Activated CD4-positive, alpha-beta T cell treated with anti-CD3 and anti-CD28 coated beads for 48 hours (primary cell): ENCODE data around the gene SEPSECS.

Experiments used
- DNase-seq: peaks from one replicate; pipeline ENCODE4 v3.0.0-alpha.2; 2020

Gene SEPSECS

DNA sequence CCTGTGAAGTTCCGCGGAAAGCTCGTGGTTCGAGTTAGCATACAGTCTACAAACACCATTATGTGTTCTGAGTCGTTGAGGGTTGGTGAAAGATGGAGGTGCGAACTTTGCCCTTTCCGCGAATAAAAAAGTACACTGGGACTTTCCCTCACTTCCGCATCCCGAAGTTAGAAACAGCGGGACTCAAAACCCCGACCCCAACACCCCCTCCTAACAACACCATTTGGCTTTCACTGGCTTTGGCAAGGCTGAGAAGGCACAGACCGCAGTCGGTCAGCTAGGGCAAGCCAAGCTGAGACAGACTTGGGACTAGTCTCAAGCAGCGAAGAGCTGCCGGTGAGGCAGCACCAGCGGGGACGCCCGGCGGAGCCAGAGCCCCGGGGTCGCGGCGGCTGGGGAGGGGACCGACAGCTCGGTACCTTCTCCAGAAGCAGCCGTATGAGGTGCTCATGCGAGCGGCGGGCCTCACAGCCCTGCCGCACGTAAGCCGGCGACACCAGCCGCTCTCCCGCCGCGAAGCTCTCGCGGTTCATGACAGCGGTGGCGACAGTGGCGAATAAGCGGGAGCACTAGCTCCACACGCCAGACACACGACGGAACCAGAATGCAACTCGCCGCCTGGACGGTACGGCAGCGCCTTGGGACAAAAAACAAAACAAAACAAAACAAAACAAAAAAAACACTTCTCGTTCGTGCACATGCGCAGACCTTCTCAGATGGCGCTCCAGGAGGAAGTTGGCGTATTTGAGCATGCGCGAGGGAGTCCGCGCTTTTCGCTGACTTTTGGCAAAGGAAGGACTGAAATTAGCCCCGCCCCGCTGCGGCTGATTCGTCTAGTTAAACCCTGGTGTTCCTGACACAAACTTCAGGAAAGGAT is at the start of gene SEPSECS:
SEPSECS (minus strand) TSS at position 613 of the 877 bp plus-strand sequence; CDS start at position 533, 80 bp downstream.
- peak; percentile 95 for DNase-seq

DNA sequence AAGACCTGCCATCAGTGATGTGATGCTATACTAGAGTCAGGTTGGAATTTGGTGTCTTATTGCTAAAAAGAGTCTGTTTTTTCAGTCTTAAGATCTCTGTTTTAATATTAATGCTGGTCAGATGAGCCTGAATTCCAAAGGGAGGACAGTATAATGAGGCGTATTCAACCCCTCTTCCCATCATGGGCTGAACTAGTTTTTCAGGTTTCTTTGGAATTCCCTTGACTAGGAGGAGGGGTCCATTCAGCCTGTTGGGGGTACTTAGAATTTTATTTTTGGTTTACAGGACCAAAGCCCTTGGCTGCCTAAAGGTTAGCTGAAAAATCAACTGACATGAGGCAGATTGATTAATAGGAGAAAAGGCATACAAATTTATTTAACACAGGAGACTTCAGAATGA is 49.5 kb upstream of the SEPSECS start:
- no peak for DNase-seq

DNA sequence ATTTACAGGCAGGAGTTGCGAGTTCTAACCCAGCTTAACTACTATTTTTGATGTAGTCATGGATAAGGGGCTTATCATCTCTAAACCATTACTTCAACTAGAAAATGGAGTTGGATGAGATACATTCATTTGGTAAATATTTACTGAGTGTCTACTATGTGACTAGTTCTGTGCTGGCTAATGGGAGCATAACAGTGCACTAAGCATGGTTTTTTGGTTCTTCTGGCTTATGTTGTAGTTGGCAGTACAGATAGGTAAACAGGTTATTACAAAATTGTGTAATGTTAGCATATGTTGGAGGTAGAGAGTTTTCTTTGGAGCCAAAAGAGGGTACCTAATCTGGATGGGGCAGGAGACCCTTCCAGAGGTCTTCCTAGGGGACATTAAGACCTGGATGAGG is 47.7 kb upstream of the SEPSECS start:
- DNase-seq, result no peak

DNA sequence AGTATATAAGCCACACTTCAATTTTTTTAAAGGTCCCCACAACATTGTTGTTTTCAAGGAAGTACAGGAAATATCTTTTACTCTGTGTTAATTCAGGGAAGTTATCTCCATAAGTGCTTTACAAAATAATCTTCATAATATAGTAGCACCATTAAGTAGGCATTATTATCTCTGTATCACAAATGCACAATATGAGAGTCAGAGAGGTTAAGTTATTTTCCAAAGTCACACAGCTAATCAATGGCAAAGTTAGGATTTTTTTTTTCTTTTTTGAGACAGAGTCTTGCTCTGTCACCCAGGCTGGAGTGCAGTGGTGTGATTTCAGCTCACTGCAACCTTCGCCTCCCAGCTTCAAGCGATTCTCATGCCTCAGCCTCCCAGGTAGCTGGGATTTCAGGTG is 38.5 kb upstream of the SEPSECS start:
- no peak for DNase-seq

DNA sequence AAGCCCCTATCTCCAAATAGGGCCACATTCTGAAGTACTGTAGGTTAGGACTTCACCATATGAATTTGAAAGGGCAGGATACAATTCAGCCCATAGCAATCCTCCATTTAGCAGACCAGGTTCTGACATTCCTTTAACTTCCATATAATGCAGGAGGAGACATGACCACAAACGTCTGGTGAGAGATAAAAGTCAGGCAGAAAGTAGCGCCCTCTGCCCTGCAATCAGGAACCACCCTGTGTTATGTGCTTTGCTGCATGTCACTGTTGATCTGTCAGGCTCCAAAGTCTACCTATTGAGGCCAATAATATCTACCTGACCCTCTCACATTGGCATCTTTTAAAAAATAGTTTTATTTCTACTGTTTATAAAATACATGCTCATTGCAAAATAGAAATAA is 30.2 kb upstream of the SEPSECS start:
- no peak for DNase-seq

DNA sequence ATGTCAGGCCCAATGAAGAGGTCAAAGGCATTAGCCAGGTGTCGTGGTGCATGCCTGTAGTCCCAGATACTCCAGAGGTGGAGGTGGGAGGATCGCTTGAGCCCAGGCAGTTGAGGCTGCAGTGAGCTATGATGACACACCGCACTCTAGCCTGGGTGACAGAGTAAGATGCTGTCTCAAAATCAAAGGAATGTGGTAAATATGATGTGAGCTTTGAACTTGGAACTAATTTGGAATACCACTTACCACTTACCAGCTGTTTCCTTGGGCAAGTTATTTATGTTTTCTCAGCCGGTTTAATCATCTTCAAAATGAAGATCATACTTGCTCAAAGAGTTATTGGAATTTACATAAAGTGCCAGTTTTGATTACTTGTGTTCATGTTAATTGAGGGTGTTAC is 23.8 kb upstream of the SEPSECS start:
- no peak for DNase-seq

DNA sequence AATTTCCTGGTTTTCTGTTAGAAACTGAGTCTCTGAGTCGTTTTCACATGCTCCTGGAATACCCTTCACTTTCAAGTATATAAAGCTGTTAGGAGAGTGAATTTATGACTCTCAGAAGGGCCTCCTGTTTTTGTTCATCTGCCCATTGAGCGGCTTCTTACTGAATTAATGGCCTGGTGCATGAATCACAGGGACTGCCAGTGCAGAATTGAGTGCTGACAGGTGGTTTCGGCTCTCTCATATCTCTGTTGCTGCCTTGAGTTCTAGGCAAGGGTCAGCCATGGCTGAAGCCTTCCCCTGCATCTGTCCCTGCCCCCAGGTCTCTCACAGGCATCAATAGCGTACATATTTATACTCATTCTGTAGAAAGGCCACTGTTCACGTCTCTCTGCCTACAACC is 22.7 kb upstream of the SEPSECS start:
- no peak for DNase-seq

DNA sequence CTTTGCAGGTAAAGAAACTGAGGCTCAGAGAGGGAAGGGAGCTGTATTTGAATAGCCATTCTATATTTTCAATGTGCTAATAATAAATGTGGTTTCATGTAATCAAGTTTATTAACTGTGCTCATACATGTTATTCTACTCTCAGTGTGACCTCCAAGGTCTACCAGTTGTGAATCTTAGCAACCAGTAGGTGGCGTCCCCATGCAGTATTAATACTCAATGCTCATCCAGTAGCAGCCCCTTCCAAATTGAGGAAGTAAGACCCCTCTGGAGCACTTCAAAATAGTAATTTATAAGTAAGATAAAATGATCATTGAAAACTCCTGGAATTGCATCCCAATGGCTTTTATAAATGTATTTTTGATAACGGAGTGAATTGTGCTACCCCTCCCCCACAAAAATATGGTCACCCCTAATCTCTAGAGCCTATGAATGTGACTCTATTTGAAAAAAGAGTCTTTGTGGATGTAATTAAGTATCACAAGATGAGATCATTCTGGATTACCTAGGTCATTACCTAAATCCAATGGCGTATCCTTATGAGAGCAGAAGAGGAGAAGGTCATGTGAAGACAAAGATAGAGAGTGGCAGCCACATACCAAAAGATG is 20.4 kb upstream of the SEPSECS start:
- peak; percentile 42 for DNase-seq

DNA sequence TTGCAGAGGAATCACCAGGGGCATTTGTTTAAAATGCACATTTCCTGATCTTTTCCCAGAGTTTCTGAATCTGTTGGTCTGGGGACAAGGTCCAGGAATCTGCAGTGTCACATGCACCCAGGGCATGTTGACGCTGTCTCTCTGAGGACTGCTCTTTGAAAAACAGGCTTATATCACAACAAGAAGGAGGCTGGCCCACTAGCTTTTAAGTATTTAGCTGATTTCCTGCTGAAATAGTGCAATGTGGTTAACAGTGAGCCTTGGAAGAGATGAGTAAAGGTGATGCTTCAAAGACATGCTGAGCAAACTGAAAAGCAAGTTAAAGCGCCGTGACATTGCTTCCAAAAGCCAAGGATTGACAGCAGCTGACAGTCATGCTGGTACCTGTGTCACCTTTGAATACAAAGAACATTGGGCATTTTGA is 18.6 kb upstream of the SEPSECS start:
- peak; percentile 28 for DNase-seq

DNA sequence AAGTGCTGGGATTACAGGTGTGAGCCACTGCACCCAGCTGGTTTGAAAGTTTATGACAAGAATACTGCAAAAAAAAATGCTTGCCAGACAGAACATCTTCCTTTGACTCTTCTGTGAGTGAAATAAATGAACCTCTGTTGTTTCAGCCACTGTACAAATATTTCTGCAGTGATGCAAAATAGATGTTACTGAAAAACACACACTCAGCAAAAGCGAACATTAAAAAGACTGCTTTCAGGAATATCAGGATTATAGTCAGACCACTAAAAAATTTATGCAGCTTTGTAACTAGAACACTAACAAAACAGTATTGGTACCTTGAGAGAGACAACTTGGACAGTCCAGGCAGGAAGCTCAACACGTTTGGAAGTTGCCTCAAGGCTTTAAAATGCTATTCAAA is 16.9 kb upstream of the SEPSECS start:
- DNase-seq, result no peak

DNA sequence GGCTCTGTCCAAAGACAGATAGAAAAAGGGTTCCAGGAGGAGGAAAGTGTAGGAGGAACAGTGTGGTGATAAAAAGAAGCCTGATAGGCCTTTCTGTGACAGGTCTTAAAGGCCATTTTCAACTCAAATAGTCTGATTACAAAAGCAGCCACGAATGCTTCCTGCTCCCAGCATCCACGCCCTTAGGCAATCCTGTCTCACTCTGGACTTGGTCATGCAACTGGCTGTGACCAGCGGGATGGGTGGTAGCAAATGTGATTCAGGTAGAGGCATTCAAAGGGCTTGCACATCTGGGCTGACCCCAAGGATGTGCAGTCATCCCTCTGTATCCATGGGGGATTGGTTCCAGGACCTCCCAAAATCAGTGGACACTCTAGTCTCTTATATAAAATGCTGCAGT is 14.4 kb upstream of the SEPSECS start:
- DNase-seq, result no peak

DNA sequence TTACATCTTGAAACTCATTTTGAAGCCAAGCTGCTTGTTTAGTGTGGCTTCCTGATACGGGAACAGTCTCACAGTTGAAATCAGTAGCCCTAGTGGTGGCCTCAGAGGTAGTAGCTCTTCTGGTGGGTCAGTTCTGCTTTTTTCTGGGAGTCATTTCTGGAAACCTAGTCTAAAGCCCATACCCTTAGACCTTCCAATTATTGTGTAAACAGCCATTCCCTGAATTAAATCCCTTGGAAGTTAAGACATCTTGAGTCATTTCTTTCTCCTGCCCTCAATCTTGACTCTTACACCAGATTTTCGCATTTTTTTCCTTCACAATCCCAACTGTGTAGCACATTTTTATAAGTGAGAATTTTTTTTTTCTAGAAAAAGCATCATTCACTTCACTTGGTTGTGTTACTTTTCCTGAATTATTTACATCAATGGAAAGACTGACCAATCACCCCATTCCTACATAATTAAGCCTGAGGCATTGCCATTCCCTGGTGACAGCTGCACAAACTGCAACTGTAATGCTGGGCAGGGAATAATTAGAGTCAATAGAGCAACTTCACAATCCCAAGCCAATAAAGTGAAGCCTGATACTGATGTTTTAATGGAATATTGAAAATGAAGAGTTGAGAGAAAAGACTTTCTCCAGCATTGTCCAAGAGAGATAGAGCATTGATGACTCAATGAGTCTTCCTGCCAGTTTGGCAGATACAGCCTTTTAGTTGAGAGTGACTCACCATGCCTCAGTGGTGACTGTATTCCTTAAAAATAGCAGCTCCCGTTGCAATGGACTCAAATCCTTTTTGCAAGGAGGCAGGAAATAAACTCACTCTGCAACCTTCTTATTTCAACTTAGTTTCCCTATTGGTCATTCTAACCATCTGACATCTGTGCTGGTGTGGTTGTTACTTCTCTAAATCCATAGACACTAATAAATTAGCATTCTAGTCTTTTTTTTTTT is 13.0 kb upstream of the SEPSECS start:
- no peak for DNase-seq

DNA sequence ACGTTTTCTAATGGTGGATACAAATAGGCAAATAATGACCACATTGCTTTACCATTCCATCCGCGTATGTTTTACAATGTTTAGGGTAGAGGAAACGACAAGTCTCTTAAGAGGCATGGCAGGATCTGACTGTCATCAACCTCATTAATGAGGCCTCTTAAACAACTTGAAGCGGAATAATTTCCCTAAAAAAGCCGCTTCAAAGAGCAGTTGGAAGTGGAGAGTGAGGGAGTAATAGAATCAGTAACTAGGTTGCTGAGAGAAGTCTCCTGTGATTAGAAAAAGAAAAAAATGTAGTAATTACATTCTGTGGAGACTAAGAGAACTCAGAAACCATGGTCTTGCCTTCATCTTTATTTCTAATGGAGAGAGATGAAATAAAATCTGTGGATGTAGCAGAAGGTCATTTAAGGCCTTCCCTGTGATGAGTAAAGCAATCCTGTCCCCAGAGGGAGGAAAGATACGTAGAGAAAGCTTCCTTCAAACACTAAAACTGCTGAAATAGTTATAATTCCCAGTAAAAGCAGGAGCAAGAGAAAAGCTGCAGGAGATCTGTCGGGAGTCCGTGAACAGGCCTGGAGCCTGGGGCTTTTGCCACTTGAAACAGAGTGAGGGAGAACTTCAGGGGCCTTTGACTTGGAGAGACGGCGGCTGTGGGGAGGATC is 11.1 kb upstream of the SEPSECS start:
- no peak for DNase-seq

DNA sequence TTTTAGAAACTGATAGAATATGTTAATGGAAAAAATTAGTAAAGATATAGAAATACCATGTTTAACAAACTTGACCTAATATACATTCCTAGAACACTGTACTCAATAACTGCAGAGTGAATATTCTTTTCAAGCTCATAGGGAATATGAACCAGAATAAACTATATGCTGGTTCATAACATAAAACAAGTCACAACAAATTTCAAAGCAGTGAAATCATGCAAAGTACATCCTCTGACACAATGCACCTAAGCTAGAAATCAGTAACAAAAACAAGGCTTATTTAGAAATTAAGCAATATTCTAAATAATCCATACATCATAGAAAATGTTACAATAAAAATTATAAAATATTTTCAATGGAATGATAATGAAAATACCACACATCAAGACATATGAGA is 9.2 kb upstream of the SEPSECS start:
- DNase-seq, result no peak

DNA sequence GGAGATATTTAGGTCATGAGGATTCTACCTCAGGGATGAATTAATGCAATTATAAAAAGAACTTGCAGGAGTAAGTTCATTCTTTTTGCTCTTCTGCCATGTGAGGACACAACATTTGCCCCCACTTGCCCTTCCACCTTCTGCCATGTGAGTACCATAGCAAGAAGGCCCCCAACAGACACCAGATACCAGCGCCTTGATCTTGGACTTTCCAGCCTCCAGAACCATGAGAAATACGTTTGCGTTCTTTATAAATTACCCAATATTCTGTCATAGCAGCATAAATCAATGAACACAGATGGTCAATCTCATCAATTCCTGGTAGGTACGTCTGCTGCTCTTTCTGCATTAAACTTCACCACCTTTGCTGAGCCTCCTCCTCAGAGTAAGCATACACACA is 5.7 kb upstream of the SEPSECS start:
- no peak for DNase-seq

DNA sequence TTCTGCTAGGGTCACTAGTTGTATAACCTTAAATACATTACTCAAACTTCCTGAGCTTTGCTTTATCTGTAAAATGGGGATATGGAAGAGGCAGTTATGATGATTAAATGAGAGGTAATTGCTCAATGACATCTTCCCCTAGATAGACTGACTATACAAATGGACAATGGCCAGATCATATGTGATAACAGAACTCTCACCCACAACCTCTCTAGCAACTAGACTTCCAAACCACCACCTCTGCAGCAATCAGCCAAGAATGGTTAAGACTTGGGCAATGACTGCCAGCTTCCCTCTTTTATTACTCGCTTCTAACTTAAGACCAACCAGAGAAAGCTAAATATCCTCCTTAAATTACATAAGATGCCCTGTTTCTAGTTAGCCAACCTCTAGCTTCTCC is 2.9 kb upstream of the SEPSECS start:
- DNase-seq, result no peak

DNA sequence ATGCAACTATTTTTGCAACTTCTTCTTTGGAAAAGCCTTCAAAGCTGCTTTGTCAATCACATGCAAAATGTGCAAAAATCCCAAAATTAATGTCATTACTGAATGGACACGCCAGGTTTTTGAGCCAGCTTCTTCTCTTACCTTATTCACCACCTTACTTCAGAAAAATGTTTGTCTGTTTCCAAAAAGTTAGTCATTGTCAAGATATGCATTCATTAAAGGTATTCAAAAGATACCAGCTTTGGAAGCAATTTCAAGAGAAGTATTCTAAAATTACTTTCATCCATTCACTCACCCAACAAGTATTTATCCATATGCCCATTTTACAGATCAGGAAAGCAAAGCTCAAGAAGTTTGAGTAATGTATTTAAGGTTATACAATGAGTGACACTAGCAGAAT is 2.3 kb upstream of the SEPSECS start:
- DNase-seq, result no peak

DNA sequence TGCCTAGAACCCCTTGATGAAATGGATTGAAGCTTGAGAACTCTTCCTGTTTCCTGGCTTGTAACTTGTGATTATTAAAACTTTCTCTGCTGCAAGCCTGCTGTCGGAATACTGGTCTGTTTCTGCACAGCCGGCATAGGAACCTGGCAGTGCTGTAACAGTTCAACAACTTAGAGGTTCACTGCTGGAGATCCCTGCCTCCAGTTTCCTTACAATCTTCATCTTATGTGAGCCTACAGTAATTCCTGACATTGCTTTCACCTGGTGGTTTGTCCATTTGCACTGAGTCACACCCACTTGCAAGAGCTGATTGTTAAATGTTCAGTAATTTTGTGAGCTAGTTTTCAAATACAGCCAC is 1.3 kb upstream of the SEPSECS start:
- DNase-seq, result no peak

DNA sequence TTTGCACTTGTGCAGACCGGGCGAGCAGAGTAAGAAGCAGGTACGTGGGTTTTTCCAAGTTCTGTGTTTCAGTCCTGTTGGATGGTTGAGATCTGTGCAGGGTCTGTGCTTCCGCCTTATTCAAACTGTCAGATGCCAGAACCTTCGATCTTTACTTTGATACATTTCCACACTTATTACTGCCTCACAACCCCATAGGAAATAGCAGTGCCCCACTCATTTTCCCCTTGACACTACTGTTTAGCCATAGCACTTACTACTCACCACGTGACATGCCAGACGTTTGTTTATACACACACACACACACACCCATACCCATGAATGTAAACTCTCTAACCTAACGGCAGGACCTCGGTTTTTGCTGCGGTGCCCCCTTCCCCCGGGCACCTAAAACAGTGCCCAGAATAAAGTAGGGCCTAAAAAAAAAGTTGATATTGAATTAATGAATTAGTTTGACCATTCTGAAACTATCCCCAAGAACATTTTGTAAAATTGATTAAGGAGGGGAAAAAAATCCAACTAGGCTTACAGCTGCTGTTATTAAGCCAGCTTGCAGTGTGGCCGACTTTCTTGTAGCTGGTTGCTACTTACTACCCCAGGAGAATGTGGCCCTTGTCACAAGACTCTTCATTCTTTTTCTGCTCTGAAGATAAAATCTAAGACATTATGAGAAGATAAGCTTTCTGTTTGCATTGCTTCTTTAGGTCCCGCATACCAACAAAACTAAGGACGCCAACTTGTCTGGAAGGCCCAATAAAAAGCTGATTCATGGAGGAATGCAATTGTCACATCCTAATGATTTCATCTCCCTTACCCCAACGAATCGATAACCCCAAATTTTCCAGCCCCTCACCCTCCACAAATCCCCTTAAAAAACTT is 704 bp upstream of the SEPSECS start:
- peak; percentile 28 for DNase-seq

DNA sequence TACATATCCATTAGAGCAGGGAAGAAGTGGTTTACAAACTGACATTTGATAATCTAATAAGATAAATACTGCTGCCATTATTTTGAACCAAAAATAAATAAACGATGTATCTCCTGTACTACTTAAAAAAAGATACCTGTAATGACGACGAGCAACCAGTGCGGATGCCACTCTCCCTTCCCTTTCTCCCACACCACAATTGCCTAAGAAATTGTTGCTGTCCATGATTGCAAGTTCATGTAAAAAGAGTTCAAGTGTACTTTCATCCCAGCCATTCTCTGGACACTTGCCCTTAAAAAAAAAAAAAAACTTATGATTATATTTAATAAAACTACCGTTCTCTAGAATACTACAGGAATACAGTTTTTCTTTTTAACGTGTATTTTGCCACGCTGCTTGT is 1.4 kb downstream of the SEPSECS start:
- DNase-seq, result no peak

DNA sequence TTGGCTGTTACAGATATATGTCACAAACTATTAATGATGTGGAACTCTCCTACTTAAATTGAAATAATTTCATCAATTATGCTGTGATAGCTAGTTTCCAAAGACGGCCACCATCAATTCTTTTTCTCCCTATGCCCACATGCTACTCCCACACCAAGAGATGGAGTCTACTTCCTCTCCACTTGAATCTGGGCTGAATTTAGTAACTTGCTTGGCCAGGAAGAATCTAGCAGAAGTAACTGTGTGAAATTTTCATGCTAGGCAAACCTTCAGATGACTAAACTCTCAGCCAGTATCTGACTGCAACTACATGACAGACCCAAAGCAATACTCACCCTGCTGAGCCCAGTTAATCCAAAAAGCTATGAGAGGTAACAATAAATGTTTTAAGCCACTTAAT is 3.2 kb downstream of the SEPSECS start:
- no peak for DNase-seq

DNA sequence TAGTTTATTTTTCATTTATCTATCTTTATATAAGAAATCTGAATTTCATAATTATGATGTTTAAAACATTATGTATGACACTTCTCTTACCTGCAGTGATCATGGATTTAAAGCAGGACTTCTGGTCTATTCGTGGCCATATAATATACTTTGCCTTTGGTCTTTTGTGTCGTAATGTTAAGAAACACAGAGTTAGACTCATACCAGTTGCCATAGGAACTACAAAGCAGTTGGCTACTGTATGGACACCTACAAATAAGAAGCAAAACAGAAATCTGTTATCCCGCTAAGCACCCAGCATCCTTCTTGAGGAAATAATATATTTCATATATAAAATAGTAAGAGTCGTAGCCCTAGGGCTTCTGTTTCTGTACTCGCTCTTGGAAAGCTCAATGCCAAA is 4.3 kb downstream of the SEPSECS start:
- DNase-seq, result no peak
